Naive B cell (primary cell): ENCODE measurements around the gene KATNBL1. TPM values are rescaled to one million over a fixed set of nuclear protein-coding genes. Genes with fewer than 3 reads are reported as not detected.

Experiments
- ATAC-seq, 2 donors: fragments of 150-1000 bp; cut with Tn5 transposase; 2 replicates each; pipeline ENCODE4 v1.10.0; 2021; ENCODE audit warnings: low read depth in 2 of 2, mild to moderate bottlenecking in 2 of 2, moderate library complexity in 2 of 2
- DNase-seq: peaks from one replicate; pipeline ENCODE4 v3.0.0; 2022
- H3K27ac Mint-ChIP-seq, 6 donors: one replicate each; pipeline ENCODE4 v1.8.0; 2020 to 2022; ENCODE audit warnings: mild to moderate bottlenecking in 6 of 6, mixed read lengths in 6 of 6, moderate library complexity in 5 of 6, inconsistent platforms in 2 of 6
- H3K27me3 Mint-ChIP-seq, 3 donors: one replicate each; pipeline ENCODE4 v1.8.0; 2021 to 2022; ENCODE audit warnings: mixed read lengths in 3 of 3, mild to moderate bottlenecking in 1 of 3
- H3K36me3 Mint-ChIP-seq, 2 donors: one replicate each; pipeline ENCODE4 v1.8.0; 2020 to 2022; ENCODE audit warnings: mixed read lengths in 2 of 2, inconsistent platforms in 1 of 2, mild to moderate bottlenecking in 1 of 2
- H3K4me1 Mint-ChIP-seq, 3 donors: one replicate each; pipeline ENCODE4 v1.8.0; 2020 to 2022; ENCODE audit warnings: mixed read lengths in 3 of 3, inconsistent platforms in 1 of 3, mild to moderate bottlenecking in 1 of 3, moderate library complexity in 1 of 3
- H3K4me3 Mint-ChIP-seq, 8 donors: one replicate each; pipeline ENCODE4 v1.8.0; 2020 to 2022; ENCODE audit warnings: mild to moderate bottlenecking in 8 of 8, mixed read lengths in 8 of 8, moderate library complexity in 8 of 8, inconsistent platforms in 2 of 8
- H3K9me3 Mint-ChIP-seq, 7 donors: one replicate each; pipeline ENCODE4 v1.8.0; 2020 to 2022; ENCODE audit warnings: mixed read lengths in 7 of 7, mild to moderate bottlenecking in 5 of 7, inconsistent platforms in 2 of 7, moderate library complexity in 1 of 7
- polyA plus RNA-seq, 6 donors: library from polyadenylated mRNA; unstranded; fragments of 300-500 nt; fragmentation: Illumina TruSeq; gene quantifications; one replicate each; pipeline ENCODE4 v1.2.3, GENCODE V29; 2021; ENCODE audit warnings: low read depth in 6 of 6

The KATNBL1 gene
- polyA plus RNA-seq, 6 donors from 2014 or later = 30.4 to 67.1 (median 43.0) TPM

- H3K27ac Mint-ChIP-seq = peak overlapping the region in 3 of 6 donors; percentile 36 to 99 (median 60)
- peaks cover 0 to 9% of the 10 kb centered on the region in 2 donors for H3K36me3 Mint-ChIP-seq
- DNase-seq (no peak), ATAC-seq (no peak)
- H3K27me3 Mint-ChIP-seq = no peaks in the 10 kb centered on the region
- peak overlapping the region in 6 of 8 donors; percentile 22 to 100 (median 84) for H3K4me3 Mint-ChIP-seq
- peaks cover 0 to 3% (median 0%) of the 10 kb centered on the region in 7 donors for H3K9me3 Mint-ChIP-seq
- peaks cover 13 to 41% (median 22%) of the 10 kb centered on the region in 3 donors for H3K4me1 Mint-ChIP-seq
Observed at GRCh38 chr15:34099914-34100313, 110.0 kb downstream of the KATNBL1 start.

Other genes starting within 250 kb of the KATNBL1 start
- gene CHRM5, start 241.6 kb downstream of the KATNBL1 start, polyA plus RNA-seq = under 1 TPM in 1 of 6 donors, not detected in 5; 0.09 TPM
- gene AVEN, start 170.9 kb downstream of the KATNBL1 start, polyA plus RNA-seq = 10 to 100 TPM in 1 of 6 donors, 1 to 10 TPM in 5; 4.4 to 10.0 (median 6.8) TPM
- 100 to 1,000 TPM in 1 of 6 donors, 10 to 100 TPM in 5; 91.8 to 106 (median 96.0) TPM for gene EMC7, start 108.2 kb downstream of the KATNBL1 start, polyA plus RNA-seq
- gene PGBD4, start 108.0 kb downstream of the KATNBL1 start, polyA plus RNA-seq = 1 to 10 TPM; 1.3 to 3.7 (median 2.5) TPM
- 100 to 1,000 TPM; 182 to 257 (median 184) TPM for gene EMC4, start 14.9 kb upstream of the KATNBL1 start, polyA plus RNA-seq
- gene SLC12A6, start 127.7 kb upstream of the KATNBL1 start, polyA plus RNA-seq = 10 to 100 TPM in 4 of 6 donors, 1 to 10 TPM in 2; 2.7 to 21.2 (median 14.1) TPM
- 100 to 1,000 TPM; 255 to 387 (median 349) TPM for gene NOP10, start 133.0 kb upstream of the KATNBL1 start, polyA plus RNA-seq
- gene NUTM1, start 133.2 kb upstream of the KATNBL1 start, polyA plus RNA-seq = not detected
- 1 to 10 TPM; 3.3 to 7.6 (median 6.0) TPM for gene LPCAT4, start 157.1 kb upstream of the KATNBL1 start, polyA plus RNA-seq
- gene GOLGA8A, start 227.7 kb upstream of the KATNBL1 start, polyA plus RNA-seq = 1 to 10 TPM; 1.8 to 7.6 (median 2.7) TPM